Endothelial cell of umbilical vein (primary cell): ENCODE data around the gene ATP1A3. TPM values are rescaled to one million over a fixed set of nuclear protein-coding genes. Genes with fewer than 3 reads are reported as not detected.

Experiments
- BruUV-seq: library from RNA; stranded (reverse); fragments of 400-500 nt; replicated peaks from 2 replicates; lab custom pipeline; 2021; lab: Mats Ljungman, UMichigan
- CTCF ChIA-PET: fragments of 300-600, 350-600 bp; sonication (Branson Sonifier 250); formaldehyde crosslinking; loops from one replicate; lab custom pipeline; 2021; ENCODE audit warnings: antibody characterized with exemption, inconsistent platforms; lab: Charles Lee
- POLR2A ChIA-PET: fragments of 300-600, 350-600 bp; sonication (Branson Sonifier 250); formaldehyde crosslinking; loops from one replicate; lab custom pipeline; 2021; ENCODE audit warnings: antibody characterized with exemption, inconsistent platforms; lab: Charles Lee
- DNase-seq: peaks from one replicate; pipeline ENCODE4 v3.0.0-alpha.2; 2011; ENCODE audit warnings: low read depth, low spot score
- FAIRE-seq: peaks from 2 replicates; lab custom pipeline; 2011; peaks lifted over from hg19 to GRCh38; lab: Jason Lieb, UNC
- H2AFZ ChIP-seq: 2 replicates; pipeline ENCODE4 v1.6.0; 2012; ENCODE audit warnings: low read depth, low read length, control low read depth, inconsistent platforms
- H3K27ac ChIP-seq: 2 replicates; pipeline ENCODE4 v1.5.1; 2011; ENCODE audit warnings: low read depth, mild to moderate bottlenecking, control low read depth, low read length, moderate library complexity; ENCODE audit not compliant: insufficient read depth
- H3K27me3 ChIP-seq, 2 experiments: 2 replicates each; pipeline versions ENCODE4 v1.6.0 to v1.6.1; 2011; ENCODE audit warnings: low read length in 2 of 2, mixed read lengths in 1 of 2; ENCODE audit not compliant: control insufficient read depth in 2 of 2, insufficient read depth in 2 of 2
- H3K36me3 ChIP-seq, 2 experiments: 2 replicates in 1 of 2; 3 replicates in 1 of 2; pipeline ENCODE4 v1.5.1; 2011; ENCODE audit warnings: low read length in 2 of 2, mild to moderate bottlenecking in 1 of 2, moderate library complexity in 1 of 2; ENCODE audit not compliant: control insufficient read depth in 2 of 2, insufficient read depth in 2 of 2; ENCODE audit errors: extremely low read depth in 1 of 2
- H3K4me1 ChIP-seq: 3 replicates; pipeline ENCODE4 v1.5.1; 2011; ENCODE audit warnings: mild to moderate bottlenecking, low read length; ENCODE audit not compliant: control insufficient read depth, insufficient read depth; ENCODE audit errors: extremely low read depth
- H3K4me2 ChIP-seq: 2 replicates; pipeline ENCODE4 v1.6.1; 2011; ENCODE audit warnings: low read length, control low read depth, mixed read lengths; ENCODE audit not compliant: insufficient read depth
- H3K4me3 ChIP-seq, 3 experiments: fragments of 200-600 bp in 1 of 3; sonication (generic), shearing (Covaris generic) in 1 of 3; replicated peaks in 1 of 3; 2 replicates each; pipeline ENCODE4 v1.5.1; 2011 to 2016; ENCODE audit warnings: control low read depth in 3 of 3, low read length in 3 of 3, mild to moderate bottlenecking in 2 of 3, inconsistent platforms in 1 of 3, low read depth in 1 of 3, moderate library complexity in 1 of 3; ENCODE audit not compliant: insufficient read depth in 1 of 3
- H3K79me2 ChIP-seq: 2 replicates; pipeline ENCODE4 v1.6.0; 2012; ENCODE audit warnings: low read length, inconsistent platforms; ENCODE audit not compliant: control insufficient read depth, insufficient read depth
- H3K9ac ChIP-seq: replicated peaks from 2 replicates; pipeline ENCODE3; 2011; ENCODE audit warnings: low read length, control low read depth; ENCODE audit not compliant: insufficient read depth; ENCODE audit errors: extremely low read depth
- H3K9me1 ChIP-seq: replicated peaks from 3 replicates; pipeline ENCODE4 v1.6.0; 2011; ENCODE audit warnings: mild to moderate bottlenecking, low read length; ENCODE audit not compliant: control insufficient read depth, insufficient read depth; ENCODE audit errors: extremely low read depth
- H3K9me3 ChIP-seq: replicated peaks from 2 replicates; pipeline ENCODE4 v1.5.1; 2012; ENCODE audit warnings: low read length, inconsistent platforms; ENCODE audit not compliant: control insufficient read depth, insufficient read depth
- H4K20me1 ChIP-seq: replicated peaks from 2 replicates; pipeline ENCODE3; 2011; ENCODE audit warnings: mild to moderate bottlenecking, low read length; ENCODE audit not compliant: control insufficient read depth, insufficient read depth; ENCODE audit errors: extremely low read depth
- CTCF ChIP-seq, 2 donors: IDR thresholded peaks; 1 replicate in 1 of 2; 2 replicates in 1 of 2; pipeline ENCODE4 v1.5.1; 2011; ENCODE audit warnings: low read length in 2 of 2, mild to moderate bottlenecking in 2 of 2, moderate library complexity in 2 of 2, control low read depth in 1 of 2, inconsistent platforms in 1 of 2, low read depth in 1 of 2; ENCODE audit not compliant: insufficient read depth in 1 of 2; ENCODE audit errors: extremely low read depth in 1 of 2
- EZH2 ChIP-seq: IDR thresholded peaks from 2 replicates; pipeline ENCODE4 v1.6.1; 2012; ENCODE audit warnings: borderline replicate concordance, low read depth, mild to moderate bottlenecking, moderate library complexity, low read length, inconsistent platforms; ENCODE audit not compliant: severe bottlenecking
- FOS ChIP-seq: IDR thresholded peaks from 2 replicates; pipeline ENCODE4 v1.6.1; 2011; ENCODE audit warnings: mild to moderate bottlenecking, low read length, moderate library complexity, borderline replicate concordance; ENCODE audit not compliant: insufficient read depth
- GATA2 ChIP-seq: IDR thresholded peaks from 2 replicates; pipeline ENCODE4 v1.7.0; 2011; ENCODE audit warnings: low read depth, mild to moderate bottlenecking, moderate library complexity, mixed read lengths, low read length; ENCODE audit not compliant: insufficient read length, insufficient read depth
- JUN ChIP-seq: IDR thresholded peaks from 2 replicates; pipeline ENCODE4 v1.6.1; 2011; ENCODE audit warnings: borderline replicate concordance, low read depth; ENCODE audit not compliant: insufficient read length, insufficient read depth
- MAX ChIP-seq: IDR thresholded peaks from 2 replicates; pipeline ENCODE4 v1.6.1; 2011; ENCODE audit not compliant: insufficient read depth, insufficient read length
- MYC ChIP-seq: IDR thresholded peaks from one replicate; pipeline ENCODE4 v1.6.1; 2011; ENCODE audit warnings: mild to moderate bottlenecking, low read depth, low read length
- POLR2A ChIP-seq: IDR thresholded peaks from 2 replicates; pipeline ENCODE4 v1.6.1; 2012; ENCODE audit warnings: low read depth, mild to moderate bottlenecking, control low read depth, low read length
- POLR2AphosphoS5 ChIP-seq: IDR thresholded peaks from 2 replicates; pipeline ENCODE4 v1.6.1; 2012; ENCODE audit warnings: low read depth, mild to moderate bottlenecking, control low read depth, low read length, moderate library complexity; ENCODE audit not compliant: insufficient read depth
- dilution Hi-C: fragments of 300-500 bp; cut with MboI; formaldehyde crosslinking; loops from one replicate; pipeline ENCODE4 v1.15.0; 2019; ENCODE audit warnings: low sequenced_read_pairs; ENCODE audit not compliant: extremely low pct_ligation_motif_present
- intact Hi-C: fragments of 100-400 bp; cut with micrococcal nuclease; formaldehyde crosslinking; loops from one replicate; pipeline ENCODE4 v1.10.0; 2022
- polyA plus RNA-seq, 4 experiments: library from polyadenylated mRNA; depleted of rRNA in 3 of 4; stranded (reverse) in 3 of 4; unstranded in 1 of 4; fragments of >200 nt; gene quantifications; 2 replicates each; pipeline versions ENCODE4 v1.2.1 to v1.2.3, GENCODE V29; 2011 to 2012; ENCODE audit warnings: missing spikeins in 1 of 4
- total RNA-seq: library from RNA; stranded (reverse); gene quantifications from 2 replicates; pipeline ENCODE4 v1.2.3, GENCODE V29; 2021

The ATP1A3 gene
- total and polyA plus RNA-seq, 2 donors (not counting 3 experiments of a cell fraction or from before 2014, with no cell fraction given) = 0.40 TPM; not detected in 1

- no peaks in the 10 kb centered on the region for H3K9me1 ChIP-seq
- no peak overlapping the region for H3K9ac ChIP-seq
- TF ChIP-seq GATA2 (no peak), FOS (no peak), POLR2AphosphoS5 (no peak), POLR2A (no peak), MAX (no peak), CTCF (IDR thresholded peaks at IDR 0.05; ENCODE audit: extremely low read depth in 1 of 2, insufficient read depth in 1 of 2, low read depth in 1 of 2, low read length in 2 of 2) (no peak), MYC (no peak), JUN (no peak), EZH2 (no peak)
- H4K20me1 ChIP-seq = no peaks in the 10 kb centered on the region
- H3K27ac ChIP-seq = no peak overlapping the region
- no TSS peak for BruUV-seq
- H3K79me2 ChIP-seq = no peaks in the 10 kb centered on the region
- no peaks in the 10 kb centered on the region for H3K36me3 ChIP-seq
- H3K4me3 ChIP-seq = no peak overlapping the region
- dilution Hi-C loops (no loop called here), intact Hi-C loops (no loop called here)
- H2AFZ ChIP-seq = no peak overlapping the region
- peaks cover 7 to 9% of the 10 kb centered on the region in 2 experiments for H3K27me3 ChIP-seq
- DNase-seq = no peak
- no peak overlapping the region for H3K4me2 ChIP-seq
- FAIRE-seq = no peak
- H3K4me1 ChIP-seq = peaks cover 2% of the 10 kb centered on the region
- ChIA-PET POLR2A (no interaction called here), CTCF (no interaction called here)
- H3K9me3 ChIP-seq = no peaks in the 10 kb centered on the region
Measured at GRCh38 chr19:41944336-41944735, 49.7 kb downstream of the ATP1A3 start.
